Type B pancreatic cell (in vitro differentiated cells): Measurements from ENCODE around the gene PRKCE. TPM values are rescaled to one million over a fixed set of nuclear protein-coding genes. Genes with fewer than 3 reads are reported as not detected.
"Not testable (repeated sequence)": the region's sequence is repeated elsewhere in the genome, so short reads cannot be mapped to it uniquely, and the experiment has no call there.

ENCODE experiments used
- DNase-seq: peaks from one replicate; pipeline ENCODE4 v3.0.0; 2021; ENCODE audit warnings: mixed read lengths; ENCODE audit not compliant: unreplicated experiment; ENCODE audit errors: extremely low spot score
- H3K27ac Mint-ChIP-seq: 2 replicates; pipeline ENCODE4 v1.8.0; 2021; ENCODE audit warnings: mild to moderate bottlenecking, mixed read lengths
- H3K27me3 Mint-ChIP-seq: 2 replicates; pipeline ENCODE4 v1.8.0; 2021; ENCODE audit warnings: mixed read lengths
- H3K36me3 Mint-ChIP-seq: 2 replicates; pipeline ENCODE4 v1.8.0; 2021; ENCODE audit warnings: mixed read lengths
- H3K4me1 Mint-ChIP-seq: one replicate; pipeline ENCODE4 v1.8.0; 2021; ENCODE audit warnings: mixed read lengths; ENCODE audit not compliant: unreplicated experiment
- H3K4me3 Mint-ChIP-seq: 2 replicates; pipeline ENCODE4 v1.8.0; 2021; ENCODE audit warnings: mild to moderate bottlenecking, mixed read lengths
- H3K9me3 Mint-ChIP-seq: 2 replicates; pipeline ENCODE4 v1.8.0; 2021; ENCODE audit warnings: mixed read lengths
- CTCF ChIP-seq: fragments of 200-600 bp; sonication (generic); conservative IDR thresholded peaks from 2 replicates; pipeline ENCODE4 v1.5.0; 2021; ENCODE audit warnings: antibody characterized with exemption, mild to moderate bottlenecking
- total RNA-seq: library from RNA; stranded (reverse); gene quantifications from 2 replicates; pipeline ENCODE4 v1.2.1, GENCODE V29; 2021; ENCODE audit warnings: low replicate concordance

The PRKCE gene
- total RNA-seq, 1 donor from 2014 or later = 21.2 TPM

- peaks cover 3% of the 10 kb centered on the region for H3K36me3 Mint-ChIP-seq
- H3K9me3 Mint-ChIP-seq = peaks cover 8% of the 10 kb centered on the region
- no peak overlapping the region for H3K27ac Mint-ChIP-seq
- H3K4me3 Mint-ChIP-seq = no peak overlapping the region
- TF ChIP-seq CTCF = no peak
- no peak for DNase-seq
- H3K4me1 Mint-ChIP-seq = no peaks in the 10 kb centered on the region
- H3K27me3 Mint-ChIP-seq = no peaks in the 10 kb centered on the region
Measured at GRCh38 chr2:46200861-46201605, 549.6 kb downstream of the PRKCE start.

- Mint-ChIP-seq H3K36me3 (peaks cover 3% of the 10 kb centered on the region), H3K27me3 (no peaks in the 10 kb centered on the region), H3K4me1 (no peaks in the 10 kb centered on the region), H3K27ac (no peak overlapping the region), H3K4me3 (no peak overlapping the region), H3K9me3 (peaks cover 12% of the 10 kb centered on the region)
- no peak for DNase-seq
- no peak for TF ChIP-seq CTCF
Measured at GRCh38 chr2:46202453-46202852, 551.0 kb downstream of the PRKCE start.

GRCh38 chr2:46202987-46203386, 551.5 kb downstream of the PRKCE start:
- Mint-ChIP-seq H3K27me3 (no peaks in the 10 kb centered on the region), H3K4me3 (no peak overlapping the region), H3K27ac (no peak overlapping the region), H3K36me3 (peaks cover 3% of the 10 kb centered on the region), H3K9me3 (peaks cover 12% of the 10 kb centered on the region), H3K4me1 (no peaks in the 10 kb centered on the region)
- DNase-seq = no peak
- TF ChIP-seq CTCF = no peak

GRCh38 chr2:46203636-46204035, 552.2 kb downstream of the PRKCE start:
- H3K27me3 Mint-ChIP-seq, H3K4me3 Mint-ChIP-seq, H3K36me3 Mint-ChIP-seq, H3K27ac Mint-ChIP-seq, H3K4me1 Mint-ChIP-seq, DNase-seq: not testable (repeated sequence)
- H3K9me3 Mint-ChIP-seq = peaks cover 12% of the 10 kb centered on the region

GRCh38 chr2:46207591-46207990, 556.1 kb downstream of the PRKCE start:
- no peak for DNase-seq
- H3K27ac Mint-ChIP-seq = no peak overlapping the region
- no peaks in the 10 kb centered on the region for H3K4me1 Mint-ChIP-seq
- no peak for TF ChIP-seq CTCF
- peaks cover 3% of the 10 kb centered on the region for H3K36me3 Mint-ChIP-seq
- no peaks in the 10 kb centered on the region for H3K27me3 Mint-ChIP-seq
- no peak overlapping the region for H3K4me3 Mint-ChIP-seq
- H3K9me3 Mint-ChIP-seq = peaks cover 12% of the 10 kb centered on the region

GRCh38 chr2:46208766-46209165, 557.3 kb downstream of the PRKCE start:
- Mint-ChIP-seq H3K27me3 (no peaks in the 10 kb centered on the region), H3K4me3 (no peak overlapping the region), H3K9me3 (peaks cover 5% of the 10 kb centered on the region)

More at GRCh38 chr2:46208766-46209165, 557.3 kb downstream of the PRKCE start:
- H3K4me1 Mint-ChIP-seq = no peaks in the 10 kb centered on the region
- H3K27ac Mint-ChIP-seq = no peak overlapping the region
- no peak for DNase-seq
- TF ChIP-seq CTCF = no peak
- peaks cover 3% of the 10 kb centered on the region for H3K36me3 Mint-ChIP-seq
